ENCODE data around the gene OR51B4. TPM values are rescaled to one million over a fixed set of nuclear protein-coding genes. Genes with fewer than 3 reads are reported as not detected.
"Not testable (repeated sequence)": the region's sequence is repeated elsewhere in the genome, so short reads cannot be mapped to it uniquely, and the experiment has no call there.

The OR51B4 gene
- total RNA-seq, 1 experiment from 2014 or later: not detected

DNA sequence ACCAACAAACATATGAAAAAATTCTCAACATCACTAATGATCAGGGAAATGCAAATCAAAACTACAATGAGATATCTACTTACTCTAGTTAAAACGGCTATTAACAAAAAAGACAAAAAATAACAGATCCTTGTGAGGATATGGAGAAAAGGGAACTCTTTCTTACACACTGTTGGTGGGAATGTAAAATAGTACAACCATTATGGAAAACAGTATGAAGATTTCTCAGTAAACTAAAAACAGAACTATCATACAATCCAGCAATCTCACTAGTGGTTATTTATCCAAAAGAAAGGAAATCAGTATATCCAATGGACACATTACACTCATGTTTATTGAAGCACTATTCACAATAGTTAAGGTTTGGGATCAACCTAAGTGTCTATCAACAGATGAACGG is 35.9 kb downstream of the OR51B4 start:
- TF ChIP-seq, protein P1, sequence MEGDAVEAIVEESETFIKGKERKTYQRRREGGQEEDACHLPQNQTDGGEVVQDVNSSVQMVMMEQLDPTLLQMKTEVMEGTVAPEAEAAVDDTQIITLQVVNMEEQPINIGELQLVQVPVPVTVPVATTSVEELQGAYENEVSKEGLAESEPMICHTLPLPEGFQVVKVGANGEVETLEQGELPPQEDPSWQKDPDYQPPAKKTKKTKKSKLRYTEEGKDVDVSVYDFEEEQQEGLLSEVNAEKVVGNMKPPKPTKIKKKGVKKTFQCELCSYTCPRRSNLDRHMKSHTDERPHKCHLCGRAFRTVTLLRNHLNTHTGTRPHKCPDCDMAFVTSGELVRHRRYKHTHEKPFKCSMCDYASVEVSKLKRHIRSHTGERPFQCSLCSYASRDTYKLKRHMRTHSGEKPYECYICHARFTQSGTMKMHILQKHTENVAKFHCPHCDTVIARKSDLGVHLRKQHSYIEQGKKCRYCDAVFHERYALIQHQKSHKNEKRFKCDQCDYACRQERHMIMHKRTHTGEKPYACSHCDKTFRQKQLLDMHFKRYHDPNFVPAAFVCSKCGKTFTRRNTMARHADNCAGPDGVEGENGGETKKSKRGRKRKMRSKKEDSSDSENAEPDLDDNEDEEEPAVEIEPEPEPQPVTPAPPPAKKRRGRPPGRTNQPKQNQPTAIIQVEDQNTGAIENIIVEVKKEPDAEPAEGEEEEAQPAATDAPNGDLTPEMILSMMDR (IDR thresholded peaks at IDR 0.05; ENCODE audit: unreplicated experiment): no peak
- no peak for DNase-seq (ENCODE audit: unreplicated experiment)
- ChIA-PET POLR2A (no interaction called here), CTCF (no interaction called here)
- intact Hi-C loops (cut with micrococcal nuclease): no loop called here
- Mint-ChIP-seq H3K36me3 (ENCODE audit: insufficient read depth, unreplicated experiment) (no peaks in the 10 kb centered on the region), H3K27me3 (ENCODE audit: insufficient read depth, unreplicated experiment) (peaks cover 64% of the 10 kb centered on the region), H3K4me3 (ENCODE audit: unreplicated experiment) (no peak overlapping the region), H3K4me1 (ENCODE audit: insufficient read depth, unreplicated experiment) (no peaks in the 10 kb centered on the region), H3K9me3 (ENCODE audit: unreplicated experiment) (no peaks in the 10 kb centered on the region), H3K27ac (ENCODE audit: low read depth, unreplicated experiment) (no peak overlapping the region)
- BruUV-seq (replicated peaks): no TSS peak

DNA sequence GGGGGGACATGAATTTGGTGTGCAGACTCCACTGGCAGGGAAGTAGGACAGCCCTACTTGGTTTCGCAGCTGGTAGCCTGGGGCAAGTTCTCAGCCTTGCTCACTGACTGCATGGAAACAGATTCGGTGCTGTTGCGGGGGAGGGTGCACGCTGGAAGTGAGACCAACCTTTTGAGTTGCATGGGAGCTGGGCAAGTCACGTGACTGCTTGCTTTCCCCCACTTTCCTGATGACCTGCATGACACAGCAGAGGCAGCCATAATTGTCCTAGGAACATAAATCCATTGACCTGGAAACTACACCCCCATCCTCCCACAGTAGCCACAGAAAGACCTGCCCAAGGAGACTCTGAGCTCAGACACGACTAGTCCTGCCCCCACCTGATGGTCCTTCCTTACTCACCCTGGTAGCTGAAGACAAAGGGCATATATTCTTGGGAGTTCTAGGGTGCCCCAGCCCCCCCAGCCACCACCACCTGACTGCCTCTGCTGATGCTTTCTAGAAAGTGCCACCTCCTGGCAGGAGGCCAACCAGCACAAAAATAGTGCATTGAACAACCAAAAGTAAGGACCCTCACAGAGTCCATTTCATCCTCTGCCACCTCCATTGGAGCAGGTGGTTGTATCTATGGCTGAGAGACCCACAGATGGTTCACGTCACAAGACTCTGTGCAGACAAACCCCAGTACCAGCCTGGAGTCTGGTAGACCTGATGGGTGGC is 43.0 kb downstream of the OR51B4 start:
- no TSS peak for BruUV-seq (replicated peaks)
- TF ChIP-seq, protein P1 (IDR thresholded peaks at IDR 0.05; ENCODE audit: unreplicated experiment): no peak
- ChIA-PET CTCF (no interaction called here), POLR2A (no interaction called here)
- Mint-ChIP-seq H3K4me1 (ENCODE audit: insufficient read depth, unreplicated experiment) (peaks cover 10% of the 10 kb centered on the region), H3K36me3 (ENCODE audit: insufficient read depth, unreplicated experiment) (no peaks in the 10 kb centered on the region), H3K27ac (ENCODE audit: low read depth, unreplicated experiment) (no peak overlapping the region), H3K9me3 (ENCODE audit: unreplicated experiment) (no peaks in the 10 kb centered on the region), H3K27me3 (ENCODE audit: insufficient read depth, unreplicated experiment) (peaks cover 17% of the 10 kb centered on the region), H3K4me3 (ENCODE audit: unreplicated experiment) (no peak overlapping the region)
- intact Hi-C loops (cut with micrococcal nuclease): no loop called here
- DNase-seq (ENCODE audit: unreplicated experiment): peak; percentile 13

DNA sequence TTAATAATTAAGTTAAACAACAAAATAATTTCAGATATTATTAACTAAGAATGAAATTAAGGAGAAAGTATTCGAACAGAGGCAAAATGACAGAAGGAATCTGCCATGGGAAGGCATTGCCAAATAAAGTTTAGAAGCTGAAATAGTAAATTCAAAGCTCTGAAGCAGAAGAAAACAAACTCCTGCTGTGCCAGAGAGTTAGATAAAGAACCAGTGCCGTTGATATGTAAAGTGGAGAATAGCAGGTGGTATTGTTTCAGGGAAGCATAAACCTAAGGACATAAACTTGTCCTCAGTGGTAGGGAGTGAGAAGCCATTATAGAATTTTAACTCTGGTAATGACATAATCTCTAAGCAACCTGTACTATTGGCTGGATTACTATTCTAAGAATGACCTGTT is 44.5 kb downstream of the OR51B4 start:
- ChIA-PET POLR2A (no interaction called here), CTCF (no interaction called here)
- peaks cover 10% of the 10 kb centered on the region for H3K4me1 Mint-ChIP-seq (ENCODE audit: insufficient read depth, unreplicated experiment)
- TF ChIP-seq, protein P1 (IDR thresholded peaks at IDR 0.05; ENCODE audit: unreplicated experiment): no peak
- no peaks in the 10 kb centered on the region for H3K36me3 Mint-ChIP-seq (ENCODE audit: insufficient read depth, unreplicated experiment)
- intact Hi-C loops (cut with micrococcal nuclease): no loop called here
- no peak for DNase-seq (ENCODE audit: unreplicated experiment)
- H3K27me3 Mint-ChIP-seq (ENCODE audit: insufficient read depth, unreplicated experiment): peaks cover 14% of the 10 kb centered on the region
- no peaks in the 10 kb centered on the region for H3K9me3 Mint-ChIP-seq (ENCODE audit: unreplicated experiment)
- BruUV-seq (replicated peaks): no TSS peak
- H3K4me3 Mint-ChIP-seq (ENCODE audit: unreplicated experiment): no peak overlapping the region
- no peak overlapping the region for H3K27ac Mint-ChIP-seq (ENCODE audit: low read depth, unreplicated experiment)

DNA sequence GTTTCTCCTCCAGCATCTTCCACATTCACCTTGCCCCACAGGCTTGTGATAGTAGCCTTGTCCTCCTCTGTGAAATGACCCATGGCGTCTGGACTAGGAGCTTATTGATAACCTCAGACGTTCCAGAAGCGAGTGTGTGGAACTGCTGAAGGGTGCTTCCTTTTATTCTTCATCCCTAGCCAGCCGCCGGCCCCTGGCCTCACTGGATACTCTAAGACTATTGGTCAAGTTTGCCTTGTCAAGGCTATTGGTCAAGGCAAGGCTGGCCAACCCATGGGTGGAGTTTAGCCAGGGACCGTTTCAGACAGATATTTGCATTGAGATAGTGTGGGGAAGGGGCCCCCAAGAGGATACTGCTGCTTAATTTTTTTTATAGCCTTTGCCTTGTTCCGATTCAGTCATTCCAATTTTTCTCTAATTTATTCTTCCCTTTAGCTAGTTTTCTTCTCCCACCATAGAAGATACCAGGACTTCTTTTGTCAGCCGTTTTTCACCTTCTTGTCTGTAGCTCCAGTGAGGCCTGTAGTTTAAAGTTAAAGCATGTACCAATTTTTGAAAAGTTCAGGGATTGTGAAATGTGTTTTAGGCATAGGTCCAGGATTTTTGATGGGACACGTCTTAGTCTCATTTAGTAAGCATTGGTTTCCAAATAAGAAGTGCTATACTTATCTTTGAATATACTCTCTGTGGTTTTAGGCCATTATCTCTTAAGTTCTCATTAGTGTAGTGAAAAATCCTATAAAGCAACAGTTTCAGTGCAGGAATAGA is 46.9 kb downstream of the OR51B4 start, which contains the start of gene HBG2:
TSS of gene HBG2 (minus strand) at position 136 of the 768 bp plus-strand sequence. CDS start at position 83, 53 bp downstream.
- DNase-seq (ENCODE audit: unreplicated experiment): peak; percentile 21
- H3K9me3 Mint-ChIP-seq (ENCODE audit: unreplicated experiment); intact Hi-C loops (cut with micrococcal nuclease); BruUV-seq (replicated peaks); H3K36me3 Mint-ChIP-seq (ENCODE audit: insufficient read depth, unreplicated experiment); POLR2A ChIA-PET; CTCF ChIA-PET; H3K27ac Mint-ChIP-seq (ENCODE audit: low read depth, unreplicated experiment); H3K4me3 Mint-ChIP-seq (ENCODE audit: unreplicated experiment): not testable (repeated sequence)
- Mint-ChIP-seq H3K27me3 (ENCODE audit: insufficient read depth, unreplicated experiment) (peaks cover 20% of the 10 kb centered on the region), H3K4me1 (ENCODE audit: insufficient read depth, unreplicated experiment) (peaks cover 15% of the 10 kb centered on the region)

DNA sequence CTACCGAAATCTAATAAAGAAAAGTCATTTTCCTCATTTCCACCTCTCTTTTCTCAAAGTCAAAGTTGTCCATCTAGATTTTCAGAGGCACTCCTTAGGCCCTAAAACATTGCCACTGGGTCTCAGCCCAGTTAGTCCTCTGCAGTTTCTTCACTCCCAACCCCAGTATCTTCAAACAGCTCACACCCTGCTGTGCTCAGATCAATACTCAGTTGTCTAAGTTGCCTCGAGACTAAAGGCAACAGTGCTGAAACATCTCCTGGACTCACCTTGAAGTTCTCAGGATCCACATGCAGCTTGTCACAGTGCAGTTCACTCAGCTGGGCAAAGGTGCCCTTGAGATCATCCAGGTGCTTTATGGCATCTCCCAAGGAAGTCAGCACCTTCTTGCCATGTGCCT is 47.7 kb downstream of the OR51B4 start:
- CTCF ChIA-PET; H3K9me3 Mint-ChIP-seq (ENCODE audit: unreplicated experiment); intact Hi-C loops (cut with micrococcal nuclease); H3K27ac Mint-ChIP-seq (ENCODE audit: low read depth, unreplicated experiment); POLR2A ChIA-PET; BruUV-seq (replicated peaks); H3K36me3 Mint-ChIP-seq (ENCODE audit: insufficient read depth, unreplicated experiment); H3K4me3 Mint-ChIP-seq (ENCODE audit: unreplicated experiment); DNase-seq (ENCODE audit: unreplicated experiment): not testable (repeated sequence)
- peaks cover 16% of the 10 kb centered on the region for H3K4me1 Mint-ChIP-seq (ENCODE audit: insufficient read depth, unreplicated experiment)
- H3K27me3 Mint-ChIP-seq (ENCODE audit: insufficient read depth, unreplicated experiment): peaks cover 20% of the 10 kb centered on the region

DNA sequence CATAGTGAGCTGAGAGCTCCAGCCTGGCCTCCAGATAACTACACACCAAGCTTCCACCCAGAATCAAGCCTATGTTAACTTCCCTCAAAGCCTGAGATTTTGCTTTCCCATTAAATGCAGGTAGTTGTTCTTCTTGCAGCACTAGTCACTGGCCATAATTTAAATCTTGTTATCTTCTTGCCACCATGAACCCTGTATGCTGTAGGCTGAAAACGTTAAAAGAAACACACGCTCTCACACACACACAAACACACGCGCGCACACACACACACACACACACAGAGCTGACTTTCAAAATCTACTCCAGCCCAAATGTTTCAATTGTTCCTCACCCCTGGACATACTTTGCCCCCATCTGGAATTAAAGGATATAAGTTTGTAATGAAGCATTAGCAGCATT is 48.3 kb downstream of the OR51B4 start:
- intact Hi-C loops (cut with micrococcal nuclease); H3K27ac Mint-ChIP-seq (ENCODE audit: low read depth, unreplicated experiment); H3K9me3 Mint-ChIP-seq (ENCODE audit: unreplicated experiment); H3K4me3 Mint-ChIP-seq (ENCODE audit: unreplicated experiment); DNase-seq (ENCODE audit: unreplicated experiment); POLR2A ChIA-PET; H3K36me3 Mint-ChIP-seq (ENCODE audit: insufficient read depth, unreplicated experiment); CTCF ChIA-PET; BruUV-seq (replicated peaks): not testable (repeated sequence)
- peaks cover 16% of the 10 kb centered on the region for H3K4me1 Mint-ChIP-seq (ENCODE audit: insufficient read depth, unreplicated experiment)
- H3K27me3 Mint-ChIP-seq (ENCODE audit: insufficient read depth, unreplicated experiment): peaks cover 20% of the 10 kb centered on the region
